Measurements from ENCODE around the gene SRXN1. TPM values are rescaled to one million over a fixed set of nuclear protein-coding genes. Genes with fewer than 3 reads are reported as not detected.
"Not testable (repeated sequence)": the region's sequence is repeated elsewhere in the genome, so short reads cannot be mapped to it uniquely, and the experiment has no call there.

The SRXN1 gene
- total RNA-seq, 3 donors from 2014 or later = 11.7 to 23.4 (median 18.9) TPM

DNA sequence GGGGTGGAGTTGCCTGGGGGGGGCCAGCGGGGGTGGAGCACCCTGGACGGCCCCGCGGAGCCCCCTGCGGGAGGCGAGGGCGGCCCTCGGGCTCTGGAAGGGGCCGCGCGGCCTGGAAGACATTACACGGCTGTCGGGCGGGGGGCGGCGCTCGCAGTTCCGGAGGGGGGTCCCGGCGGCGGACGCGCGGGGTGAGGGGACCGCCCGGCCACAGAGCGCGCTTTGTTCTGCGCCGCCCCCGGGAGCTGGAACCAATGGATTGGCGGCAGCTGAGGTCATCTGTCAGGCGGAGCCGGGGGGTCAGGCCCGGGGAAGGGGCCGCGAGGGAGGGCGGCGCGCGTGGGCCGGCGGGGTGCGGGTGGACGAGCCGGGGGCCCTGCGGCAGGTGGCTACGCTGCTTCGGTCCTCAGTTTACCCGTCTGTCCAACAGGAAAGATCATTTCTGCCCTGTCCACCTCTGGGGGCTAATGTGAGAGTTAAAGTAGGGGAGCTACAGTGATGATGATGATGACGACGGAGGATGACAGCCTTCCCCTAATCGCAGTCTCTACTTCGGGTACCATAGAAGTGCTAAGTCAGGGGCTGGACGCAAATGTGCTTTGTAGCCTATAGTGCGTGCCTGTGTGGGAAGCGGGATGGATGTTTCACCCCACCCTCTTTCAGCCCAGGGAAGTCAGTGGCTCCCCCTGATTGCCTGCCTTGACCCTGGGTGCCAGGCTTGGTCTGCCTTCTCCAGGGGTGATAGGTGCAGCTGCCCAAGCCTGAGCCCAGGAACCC lies 10.4 kb downstream of the SRXN1 start:
- no peaks in the 10 kb centered on the region for H3K9me3 ChIP-seq
- H3K4me1 ChIP-seq (ENCODE audit: low read depth) = no peaks in the 10 kb centered on the region
- no peak overlapping the region for H3K4me3 ChIP-seq
- no peaks in the 10 kb centered on the region for H3K36me3 ChIP-seq (ENCODE audit: low read depth)
- intact Hi-C loops (cut with DNase I, micrococcal nuclease) = loop anchor here in 1 of 2 donors (10.0 kb wide), 1 partner anchor 288 kb away; no protein-coding TSS in a partner anchor
- no peak for DNase-seq
- TF ChIP-seq CTCF (IDR thresholded peaks at IDR 0.05) = no peak
- ATAC-seq = no peak

GRCh38 chr20:642013-642397 lies 11.0 kb downstream of the SRXN1 start:
- H3K4me3 ChIP-seq; H3K9me3 ChIP-seq; ATAC-seq; H3K36me3 ChIP-seq (ENCODE audit: low read depth); H3K4me1 ChIP-seq (ENCODE audit: low read depth); DNase-seq: not testable (repeated sequence)
- intact Hi-C loops (cut with DNase I, micrococcal nuclease) = loop anchor here in 1 of 2 donors (10.0 kb wide), 1 partner anchor 287 kb away; no protein-coding TSS in a partner anchor

- no peaks in the 10 kb centered on the region for H3K36me3 ChIP-seq (ENCODE audit: low read depth)
- DNase-seq (no peak), ATAC-seq (no peak)
- no peaks in the 10 kb centered on the region for H3K9me3 ChIP-seq
- no peaks in the 10 kb centered on the region for H3K4me1 ChIP-seq (ENCODE audit: low read depth)
- no peak overlapping the region for H3K4me3 ChIP-seq
- TF ChIP-seq CTCF (IDR thresholded peaks at IDR 0.05) = no peak
- intact Hi-C loops (cut with DNase I, micrococcal nuclease) = loop anchor here in 1 of 2 donors (10.0 kb wide), 1 partner anchor 287 kb away; no protein-coding TSS in a partner anchor
Measured at GRCh38 chr20:641516-641875, 11.5 kb downstream of the SRXN1 start.

- no peaks in the 10 kb centered on the region for H3K9me3 ChIP-seq
- TF ChIP-seq CTCF (IDR thresholded peaks at IDR 0.05) = no peak
- ATAC-seq = no peak
- no peaks in the 10 kb centered on the region for H3K36me3 ChIP-seq (ENCODE audit: low read depth)
- intact Hi-C loops (cut with DNase I, micrococcal nuclease) = loop anchor here in 1 of 2 donors (10.0 kb wide), 1 partner anchor 286 kb away; no protein-coding TSS in a partner anchor
- no peaks in the 10 kb centered on the region for H3K4me1 ChIP-seq (ENCODE audit: low read depth)
- no peak overlapping the region for H3K4me3 ChIP-seq
- no peak for DNase-seq
Measured at GRCh38 chr20:640674-641515, 12.1 kb downstream of the SRXN1 start.

GRCh38 chr20:638579-638978 lies 14.4 kb downstream of the SRXN1 start:
- Histone ChIP-seq H3K4me3 (no peak overlapping the region), H3K4me1 (ENCODE audit: low read depth) (no peaks in the 10 kb centered on the region), H3K36me3 (ENCODE audit: low read depth) (no peaks in the 10 kb centered on the region), H3K9me3 (no peaks in the 10 kb centered on the region)
- no peak for ATAC-seq
- no peak for DNase-seq
- TF ChIP-seq CTCF (IDR thresholded peaks at IDR 0.05) = no peak
- intact Hi-C loops (cut with DNase I, micrococcal nuclease) = no loop called here

DNA sequence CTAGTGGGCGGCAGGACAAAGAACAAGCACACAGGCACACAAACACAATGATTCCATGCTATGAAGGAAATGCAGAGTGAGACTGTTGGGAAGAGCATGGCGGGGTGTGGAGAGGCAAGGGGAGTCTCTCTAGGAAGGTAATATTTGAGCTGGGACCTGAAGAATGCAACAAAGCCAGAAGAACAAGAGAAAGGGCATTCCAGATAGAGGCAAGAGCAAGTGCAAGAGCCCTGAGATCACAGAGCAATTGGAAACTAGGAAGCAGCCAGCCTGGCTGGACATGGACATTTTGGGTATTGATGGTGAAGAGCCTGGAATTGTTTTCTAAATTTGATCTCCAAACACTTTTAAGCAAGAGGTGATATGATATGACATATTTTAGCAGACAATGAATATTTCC lies 15.4 kb downstream of the SRXN1 start:
- H3K4me1 ChIP-seq (ENCODE audit: low read depth) = no peaks in the 10 kb centered on the region
- DNase-seq (no peak), ATAC-seq (no peak)
- H3K4me3 ChIP-seq = no peak overlapping the region
- H3K9me3 ChIP-seq = no peaks in the 10 kb centered on the region
- intact Hi-C loops (cut with DNase I, micrococcal nuclease) = no loop called here
- no peaks in the 10 kb centered on the region for H3K36me3 ChIP-seq (ENCODE audit: low read depth)
- no peak for TF ChIP-seq CTCF (IDR thresholded peaks at IDR 0.05)

Data from mucosa of descending colon (tissue), 3 donors.